A172 (cell line): ENCODE results near the gene MT3. TPM values are rescaled to one million over a fixed set of nuclear protein-coding genes. Genes with fewer than 3 reads are reported as not detected.
A peak's percentile ranks its signal among the peaks of the same experiment; 100 is the strongest.
"Not testable (repeated sequence)": the region's sequence is repeated elsewhere in the genome, so short reads cannot be mapped to it uniquely, and the experiment has no call there.

Experiments used
- DNase-seq: peaks from one replicate; pipeline ENCODE4 v3.0.0-alpha.2; 2015; ENCODE audit warnings: low spot score
- total RNA-seq: library from RNA; depleted of rRNA; stranded (reverse); fragments of >200 nt; shearing (Covaris generic); gene quantifications from 2 replicates; pipeline ENCODE4 v1.2.3, GENCODE V29; 2014

MT3 gene
- total RNA-seq, 1 experiment from 2014 or later, result not detected

GRCh38 chr16:56580391-56581048, 8.8 kb upstream of the MT3 start:
- DNase-seq, result no peak

- DNase-seq, result not testable (repeated sequence)
Observed at GRCh38 chr16:56582911-56583310, 6.4 kb upstream of the MT3 start.

- DNase-seq, result no peak
Observed at GRCh38 chr16:56583351-56584168, 5.8 kb upstream of the MT3 start.

GRCh38 chr16:56584276-56584675, 5.1 kb upstream of the MT3 start:
- no peak for DNase-seq

DNA sequence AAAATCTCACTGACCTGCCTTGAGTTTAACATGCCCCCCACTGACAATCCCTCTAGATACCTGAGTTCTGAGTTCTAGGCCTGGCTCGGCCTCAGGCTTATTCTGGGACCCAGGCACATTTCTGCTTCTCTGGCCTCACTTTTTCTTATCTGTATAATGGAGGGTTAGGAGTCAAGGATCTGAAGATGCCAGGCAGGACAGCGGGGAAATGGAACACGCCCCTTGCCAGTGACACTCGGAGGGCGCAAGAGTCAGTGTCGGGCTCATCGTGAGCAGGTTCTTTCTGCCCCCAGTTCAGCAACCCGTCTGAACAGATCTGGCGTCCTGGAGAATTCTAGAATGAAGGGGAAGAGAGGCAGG, 567 bp upstream of the MT3 start:
- DNase-seq, result no peak

DNA sequence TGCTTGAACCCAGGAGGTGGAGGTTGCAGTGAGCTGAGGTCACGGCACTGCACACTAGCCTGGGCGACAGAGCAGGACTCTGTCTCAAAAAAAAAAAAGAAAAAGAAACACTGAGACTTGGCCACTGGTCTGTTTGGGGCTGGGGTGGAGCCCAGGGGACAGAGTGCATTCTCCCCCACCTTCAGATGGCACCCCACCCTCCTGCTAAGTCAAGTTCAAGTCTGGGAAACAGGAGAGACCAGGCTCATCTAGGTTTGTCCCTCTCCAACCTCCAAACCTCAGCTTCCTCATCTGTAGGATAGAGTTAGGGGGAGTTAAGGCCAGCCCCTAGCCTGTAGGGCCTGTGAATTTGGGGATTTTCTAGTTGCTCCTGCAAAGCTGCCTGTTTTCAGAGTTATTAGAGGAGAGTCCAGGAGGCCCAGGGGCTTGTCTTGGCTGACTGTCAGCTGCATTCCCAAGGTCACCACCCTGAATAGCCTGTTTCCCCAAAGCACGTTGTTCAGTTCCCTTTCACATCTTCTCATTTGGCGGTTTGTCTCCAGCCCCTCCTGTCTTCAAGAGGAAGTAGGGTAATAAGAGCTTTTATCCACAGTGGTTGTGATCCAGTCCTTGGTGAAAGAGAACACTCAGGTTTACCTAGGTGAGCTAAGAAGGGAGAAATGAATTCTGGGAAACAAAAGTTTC, 2.2 kb downstream of the MT3 start:
- no peak for DNase-seq

GRCh38 chr16:56593573-56594291, 4.4 kb downstream of the MT3 start:
- no peak for DNase-seq

DNA sequence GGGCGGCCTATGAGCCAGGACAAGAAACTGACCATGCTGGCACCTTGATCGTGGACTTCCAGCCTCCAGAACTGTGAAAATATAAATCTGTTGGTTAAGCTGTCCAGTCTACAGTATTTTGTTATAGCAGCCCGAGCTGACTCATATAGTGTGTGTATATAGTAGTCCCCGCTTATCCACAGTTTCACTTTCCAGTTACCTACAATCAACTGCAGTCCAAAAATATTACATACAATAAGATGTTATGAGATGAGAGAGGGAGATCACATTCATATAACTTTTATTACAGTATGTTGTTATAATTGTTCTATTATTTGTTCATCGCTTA, 4.9 kb downstream of the MT3 start:
- DNase-seq, result no peak

DNA sequence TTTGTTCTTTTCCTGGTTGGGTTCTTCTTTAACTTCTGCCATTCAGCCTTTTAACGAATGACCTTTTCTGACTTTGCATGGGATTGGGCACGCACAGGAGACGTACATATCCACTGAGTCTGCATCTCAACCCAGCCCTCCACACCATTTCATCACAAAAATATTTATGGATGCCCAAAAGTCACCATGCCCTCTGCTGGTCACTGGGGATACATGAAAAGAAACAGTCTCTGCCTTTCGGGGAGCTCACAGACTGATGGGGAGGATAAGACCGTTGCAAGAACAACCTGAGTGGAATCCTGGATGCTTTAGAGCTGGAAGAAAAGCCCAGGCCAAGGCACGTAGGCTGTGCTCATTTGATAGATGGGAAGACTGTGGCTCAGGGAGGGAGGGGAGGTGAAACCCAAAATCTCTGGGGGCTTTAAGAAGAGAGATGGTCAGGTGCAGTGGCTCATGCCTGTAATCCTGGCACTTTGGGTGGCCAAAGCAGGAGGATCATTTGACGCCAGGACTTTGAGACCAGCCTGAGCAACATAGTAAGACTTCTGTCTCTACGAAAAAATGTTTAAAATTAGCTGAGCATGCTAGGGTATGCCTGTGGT, 11.2 kb downstream of the MT3 start:
- peak; percentile 62 for DNase-seq

DNA sequence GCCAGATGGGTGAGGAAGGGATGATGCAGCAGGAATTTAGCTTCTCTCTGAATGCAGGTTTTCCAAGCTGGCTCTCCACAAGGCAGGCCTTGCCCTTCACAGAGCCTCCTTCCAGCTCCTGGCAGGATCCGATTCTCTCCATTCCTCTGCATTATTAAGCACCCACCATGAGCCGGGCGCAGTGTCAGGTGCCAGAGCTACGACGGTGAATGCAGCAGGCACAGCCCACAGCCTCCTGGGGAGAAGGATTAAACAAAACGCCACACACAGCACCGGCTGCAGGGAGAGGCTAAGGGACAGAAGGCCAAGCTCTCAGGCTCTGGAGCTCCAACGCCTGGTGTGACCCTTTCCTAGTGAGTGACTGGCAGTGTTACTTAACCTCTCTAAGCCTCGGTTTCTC, 12.0 kb downstream of the MT3 start:
- no peak for DNase-seq

GRCh38 chr16:56603589-56603988, 14.3 kb downstream of the MT3 start:
- peak; percentile 64 for DNase-seq

DNA sequence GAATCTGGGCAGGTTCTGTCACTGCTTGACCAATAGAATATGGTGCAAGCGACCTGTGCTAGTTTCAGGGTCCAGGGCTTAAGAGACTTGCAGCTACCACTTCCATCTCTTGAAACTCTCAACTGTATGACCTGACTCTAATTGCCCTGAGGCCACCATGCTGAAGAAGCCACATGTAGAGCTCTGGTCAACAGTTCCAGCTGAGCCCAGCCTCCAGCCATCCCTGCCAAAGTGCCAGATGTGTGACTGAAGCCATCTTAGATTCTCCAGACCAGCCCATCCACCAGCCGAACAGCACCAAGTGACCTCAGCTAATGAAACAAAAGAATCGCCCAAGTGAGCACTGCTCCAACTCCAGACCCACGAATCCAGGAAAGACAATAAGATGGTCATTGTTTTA, 15.6 kb downstream of the MT3 start:
- no peak for DNase-seq

- no peak for DNase-seq
Observed at GRCh38 chr16:56605475-56605874, 16.1 kb downstream of the MT3 start.

DNA sequence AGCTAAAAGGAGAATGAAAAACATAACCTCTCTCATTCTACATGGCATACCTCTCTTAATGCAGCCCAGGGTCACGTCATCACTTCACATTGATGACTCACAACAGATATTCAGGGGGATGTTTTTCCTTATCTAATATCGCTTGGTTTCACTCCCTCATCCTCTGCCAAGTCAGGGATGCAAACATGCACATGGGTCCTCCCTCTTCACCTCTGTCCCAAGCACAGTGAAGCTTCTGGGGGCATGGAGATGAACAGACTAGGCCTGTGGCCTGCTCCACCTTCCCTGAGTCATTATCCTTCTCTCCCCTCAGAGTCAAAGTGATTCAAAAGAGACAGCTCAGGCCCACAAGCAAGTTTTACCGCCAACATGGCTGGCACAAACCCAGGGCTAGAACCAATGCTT, 16.7 kb downstream of the MT3 start:
- DNase-seq, result peak; percentile 90

DNA sequence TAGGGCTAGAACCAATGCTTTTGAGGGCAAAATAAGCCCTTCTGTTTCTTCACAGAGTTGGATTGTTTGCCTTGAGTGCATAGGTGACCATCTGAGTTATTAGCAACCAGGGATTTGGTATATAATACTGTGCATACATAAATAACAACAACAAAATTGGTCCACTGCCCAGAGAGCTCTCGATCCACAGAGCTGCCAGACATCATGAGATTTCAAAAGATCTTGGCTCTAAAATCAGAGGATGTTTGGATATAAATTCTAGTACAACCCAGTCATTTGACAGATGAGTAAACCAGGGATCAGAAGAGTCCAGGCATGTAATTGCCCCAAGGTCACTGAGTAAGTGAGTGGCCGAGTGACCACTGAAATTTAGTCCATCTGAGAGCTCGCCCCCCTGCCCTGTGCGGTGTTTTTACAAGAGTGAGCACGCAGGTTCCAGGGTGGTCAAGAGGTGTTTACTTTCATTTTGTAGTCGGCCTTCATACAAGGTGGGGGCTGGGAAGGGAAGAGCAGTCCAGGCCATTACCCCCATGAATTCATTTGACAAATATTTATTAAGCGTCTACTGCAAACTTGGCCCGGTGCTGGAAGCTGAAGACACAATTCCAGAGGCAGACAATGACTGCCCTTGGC, 17.3 kb downstream of the MT3 start:
- peak; percentile 98 for DNase-seq

- peak; percentile 99 for DNase-seq
Observed at GRCh38 chr16:56607109-56607618, 17.8 kb downstream of the MT3 start.

DNA sequence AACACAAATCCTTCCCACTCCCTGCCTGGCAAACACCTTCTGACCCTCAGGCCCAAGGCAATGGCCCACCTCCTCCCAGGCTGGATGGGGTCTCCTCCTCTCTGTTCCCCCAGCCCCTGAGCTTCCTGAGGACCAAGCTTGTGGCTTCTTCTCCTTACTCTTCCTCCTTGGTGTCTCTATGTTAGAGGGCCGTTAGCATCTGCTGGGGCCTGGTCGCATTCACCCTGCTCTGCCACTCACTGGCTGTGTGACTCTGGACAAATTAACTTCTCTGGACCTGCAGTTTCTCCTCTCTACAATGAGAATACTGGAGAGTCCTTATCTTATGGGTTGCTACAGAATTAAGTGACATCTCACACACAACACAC, 18.3 kb downstream of the MT3 start:
- no peak for DNase-seq

GRCh38 chr16:56608043-56608875, 18.9 kb downstream of the MT3 start, which contains the start of gene MT2A:
Gene MT2A (plus strand): TSS chr16:56608584. CDS start chr16:56608656, 72 bp downstream.
- DNase-seq, result peak; percentile 97

DNA sequence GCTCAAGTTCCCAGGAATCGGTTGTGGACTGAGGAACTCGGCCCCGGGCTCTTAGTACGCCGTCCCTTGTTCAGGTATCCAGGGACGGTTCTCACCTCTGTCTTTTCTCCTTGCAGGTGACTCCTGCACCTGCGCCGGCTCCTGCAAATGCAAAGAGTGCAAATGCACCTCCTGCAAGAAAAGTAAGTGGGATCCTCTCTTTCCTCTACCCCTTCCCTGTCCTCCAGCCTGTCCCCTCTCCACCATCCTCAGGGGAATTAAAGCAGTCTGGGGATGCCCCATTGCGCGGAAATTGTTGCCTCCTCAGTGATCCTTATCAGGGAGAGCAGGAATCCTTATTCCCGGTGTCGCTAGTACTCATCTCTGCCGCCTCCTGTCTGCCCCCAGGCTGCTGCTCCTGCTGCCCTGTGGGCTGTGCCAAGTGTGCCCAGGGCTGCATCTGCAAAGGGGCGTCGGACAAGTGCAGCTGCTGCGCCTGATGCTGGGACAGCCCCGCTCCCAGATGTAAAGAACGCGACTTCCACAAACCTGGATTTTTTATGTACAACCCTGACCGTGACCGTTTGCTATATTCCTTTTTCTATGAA, 19.6 kb downstream of the MT3 start:
- DNase-seq, result peak; percentile 47

GRCh38 chr16:56609463-56609921, 20.2 kb downstream of the MT3 start:
- DNase-seq, result peak; percentile 82
